Mammary epithelial cell (primary cell): ENCODE results near the gene RUNX1.

ENCODE experiments used
- EZH2 ChIP-seq: IDR thresholded peaks from 2 replicates; pipeline ENCODE4 v1.6.1; 2012; ENCODE audit warnings: low read length, inconsistent platforms, borderline replicate concordance
- TF ChIP-seq, protein P1 (sequence below), 2 donors: IDR thresholded peaks in 1 of 2; conservative IDR thresholded peaks in 1 of 2; 2 replicates each; pipeline ENCODE4 v1.5.1; 2011 to 2012; ENCODE audit warnings: inconsistent platforms in 2 of 2, low read length in 2 of 2, mild to moderate bottlenecking in 2 of 2, control low read depth in 1 of 2, low read depth in 1 of 2; ENCODE audit not compliant: insufficient read depth in 1 of 2; ENCODE audit errors: extremely low read depth in 1 of 2

DNA sequence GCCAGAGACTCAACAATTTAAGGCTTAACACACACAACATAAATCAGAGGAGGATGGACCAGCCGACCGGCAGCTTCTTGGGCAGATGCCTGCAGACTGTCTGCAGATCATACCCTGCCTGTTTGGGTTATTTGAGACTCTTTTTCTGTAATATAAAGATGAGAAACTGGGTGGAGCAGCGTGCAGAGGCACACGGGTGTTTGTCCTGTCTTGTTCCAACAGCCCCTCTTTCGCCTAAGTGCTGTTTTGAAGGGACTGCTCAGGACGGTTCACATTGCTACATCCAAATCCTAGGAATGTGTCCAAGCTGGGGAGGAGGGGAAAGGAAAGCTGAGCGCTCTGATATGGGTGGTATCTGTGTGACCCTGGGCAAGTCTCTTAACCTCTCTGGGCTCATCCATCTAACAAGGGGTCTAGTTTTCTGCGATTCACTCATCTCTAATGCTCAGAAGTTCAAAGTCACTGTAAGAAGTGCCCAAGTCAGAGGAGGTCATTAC lies 230.4 kb downstream of the RUNX1 start:
- TF ChIP-seq, protein P1, sequence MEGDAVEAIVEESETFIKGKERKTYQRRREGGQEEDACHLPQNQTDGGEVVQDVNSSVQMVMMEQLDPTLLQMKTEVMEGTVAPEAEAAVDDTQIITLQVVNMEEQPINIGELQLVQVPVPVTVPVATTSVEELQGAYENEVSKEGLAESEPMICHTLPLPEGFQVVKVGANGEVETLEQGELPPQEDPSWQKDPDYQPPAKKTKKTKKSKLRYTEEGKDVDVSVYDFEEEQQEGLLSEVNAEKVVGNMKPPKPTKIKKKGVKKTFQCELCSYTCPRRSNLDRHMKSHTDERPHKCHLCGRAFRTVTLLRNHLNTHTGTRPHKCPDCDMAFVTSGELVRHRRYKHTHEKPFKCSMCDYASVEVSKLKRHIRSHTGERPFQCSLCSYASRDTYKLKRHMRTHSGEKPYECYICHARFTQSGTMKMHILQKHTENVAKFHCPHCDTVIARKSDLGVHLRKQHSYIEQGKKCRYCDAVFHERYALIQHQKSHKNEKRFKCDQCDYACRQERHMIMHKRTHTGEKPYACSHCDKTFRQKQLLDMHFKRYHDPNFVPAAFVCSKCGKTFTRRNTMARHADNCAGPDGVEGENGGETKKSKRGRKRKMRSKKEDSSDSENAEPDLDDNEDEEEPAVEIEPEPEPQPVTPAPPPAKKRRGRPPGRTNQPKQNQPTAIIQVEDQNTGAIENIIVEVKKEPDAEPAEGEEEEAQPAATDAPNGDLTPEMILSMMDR (conservative IDR thresholded peaks at IDR 0.05 in 1 of 2, IDR thresholded peaks at IDR 0.05 in 1 of 2; ENCODE audit: extremely low read depth in 1 of 2, insufficient read depth in 1 of 2, low read depth in 1 of 2, low read length in 2 of 2): no peak
- TF ChIP-seq EZH2: no peak
